ENCODE data around the gene RARA. TPM values are rescaled to one million over a fixed set of nuclear protein-coding genes. Genes with fewer than 3 reads are reported as not detected.
A peak's percentile ranks its signal among the peaks of the same experiment; 100 is the strongest.

RARA gene
- polyA plus RNA-seq, 3 donors: 14.9 to 63.9 (median 29.4) TPM

DNA sequence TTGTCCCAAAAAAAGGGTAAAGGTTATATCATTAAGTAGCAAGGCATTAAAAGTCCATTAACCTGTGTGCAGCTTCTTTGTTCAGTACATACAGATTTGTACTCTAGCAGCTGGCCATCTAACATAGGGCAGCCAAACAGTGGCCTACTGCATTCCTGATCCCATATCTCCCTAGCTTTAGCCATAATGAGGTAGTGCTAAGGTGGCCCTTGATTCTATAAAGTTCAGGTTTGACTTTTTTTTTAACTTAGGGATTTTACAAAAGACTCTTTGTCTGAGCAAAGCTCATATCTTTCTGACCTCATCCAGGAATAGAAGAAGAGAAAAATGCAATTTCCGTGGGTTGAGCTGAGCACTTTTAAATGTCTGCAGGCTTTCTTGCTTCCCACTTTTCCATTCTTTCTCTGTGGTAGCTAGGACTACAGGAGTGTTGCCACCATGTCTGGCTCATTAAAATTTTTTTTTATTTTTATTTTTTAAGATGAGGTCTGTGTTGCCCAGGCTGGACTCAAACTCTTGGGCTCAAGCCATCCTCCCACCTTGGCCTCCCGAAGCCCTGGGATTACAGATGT, 40.8 kb upstream of the RARA start:
- H3K36me3 ChIP-seq (replicated peaks in 1 of 2; ENCODE audit: control insufficient read depth in 1 of 2, insufficient read depth in 2 of 2, low read length in 2 of 2): peaks cover 64 to 94% of the 10 kb centered on the region in 2 donors

DNA sequence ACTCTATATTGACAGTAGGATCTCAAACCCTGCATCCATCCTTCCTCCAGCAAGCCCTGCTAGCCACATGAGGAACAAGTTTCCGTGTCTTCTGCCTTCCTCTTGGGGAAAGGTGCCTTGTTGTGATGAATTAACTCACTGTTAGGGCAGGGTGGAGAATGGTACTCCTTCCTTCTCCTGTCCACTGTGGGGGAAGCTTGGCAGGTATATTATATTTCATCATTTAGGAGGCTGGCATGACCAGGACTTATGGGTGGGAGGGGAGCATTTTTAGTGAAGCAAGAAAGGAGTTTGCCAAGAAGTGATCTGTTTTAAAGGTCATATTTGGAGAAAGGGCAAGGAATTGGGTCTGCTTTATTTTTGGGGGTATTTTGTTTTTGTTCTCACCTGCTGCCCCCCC, 30.6 kb upstream of the RARA start:
- no peak overlapping the region for H3K4me3 Mint-ChIP-seq
- no peak overlapping the region for H3K9ac ChIP-seq (ENCODE audit: insufficient read depth, low read length, poor library complexity, severe bottlenecking)
- peaks cover 25 to 26% of the 10 kb centered on the region in 2 donors for H3K4me1 ChIP-seq (ENCODE audit: control insufficient read depth in 1 of 2, insufficient read depth in 2 of 2, low read length in 2 of 2)
- H3K27ac ChIP-seq (ENCODE audit: low read depth in 1 of 2, low read length in 2 of 2): no peak overlapping the region
- H3K27me3 Mint-ChIP-seq (ENCODE audit: low read depth in 3 of 3): no peaks in the 10 kb centered on the region
- intact Hi-C loops (cut with micrococcal nuclease): no loop called here
- TF ChIP-seq, protein P1, sequence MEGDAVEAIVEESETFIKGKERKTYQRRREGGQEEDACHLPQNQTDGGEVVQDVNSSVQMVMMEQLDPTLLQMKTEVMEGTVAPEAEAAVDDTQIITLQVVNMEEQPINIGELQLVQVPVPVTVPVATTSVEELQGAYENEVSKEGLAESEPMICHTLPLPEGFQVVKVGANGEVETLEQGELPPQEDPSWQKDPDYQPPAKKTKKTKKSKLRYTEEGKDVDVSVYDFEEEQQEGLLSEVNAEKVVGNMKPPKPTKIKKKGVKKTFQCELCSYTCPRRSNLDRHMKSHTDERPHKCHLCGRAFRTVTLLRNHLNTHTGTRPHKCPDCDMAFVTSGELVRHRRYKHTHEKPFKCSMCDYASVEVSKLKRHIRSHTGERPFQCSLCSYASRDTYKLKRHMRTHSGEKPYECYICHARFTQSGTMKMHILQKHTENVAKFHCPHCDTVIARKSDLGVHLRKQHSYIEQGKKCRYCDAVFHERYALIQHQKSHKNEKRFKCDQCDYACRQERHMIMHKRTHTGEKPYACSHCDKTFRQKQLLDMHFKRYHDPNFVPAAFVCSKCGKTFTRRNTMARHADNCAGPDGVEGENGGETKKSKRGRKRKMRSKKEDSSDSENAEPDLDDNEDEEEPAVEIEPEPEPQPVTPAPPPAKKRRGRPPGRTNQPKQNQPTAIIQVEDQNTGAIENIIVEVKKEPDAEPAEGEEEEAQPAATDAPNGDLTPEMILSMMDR (IDR thresholded peaks at IDR 0.05): no peak
- H3K36me3 ChIP-seq (replicated peaks in 1 of 2; ENCODE audit: control insufficient read depth in 1 of 2, insufficient read depth in 2 of 2, low read length in 2 of 2): peaks cover 63 to 74% of the 10 kb centered on the region in 2 donors
- no peaks in the 10 kb centered on the region for H3K9me3 ChIP-seq (replicated peaks in 1 of 2; ENCODE audit: control insufficient read depth in 1 of 2, insufficient read depth in 1 of 2, low read length in 2 of 2)
- no peaks in the 10 kb centered on the region for H3K79me2 ChIP-seq (ENCODE audit: insufficient read depth, low read length)
- no peak overlapping the region for H3K4me3 ChIP-seq (replicated peaks in 1 of 3; ENCODE audit: low read depth in 2 of 3, low read length in 3 of 3)
- H2AFZ ChIP-seq (ENCODE audit: insufficient read depth, low read depth, low read length, poor library complexity, severe bottlenecking): no peak overlapping the region
- no peaks in the 10 kb centered on the region for H3K27me3 ChIP-seq (ENCODE audit: control insufficient read depth in 2 of 2, insufficient read depth in 2 of 2, low read length in 2 of 2)
- peaks cover 60 to 77% of the 10 kb centered on the region in 2 donors for H3K36me3 Mint-ChIP-seq
- no peaks in the 10 kb centered on the region for H4K20me1 ChIP-seq (ENCODE audit: insufficient read depth, low read length)
- H3K27ac Mint-ChIP-seq: peak overlapping the region in 2 of 7 donors; percentile 29 to 68
- WGBS (ENCODE audit: insufficient coverage): no CpG with 5 or more reads among the region's 1 CpG
- peaks cover 15% of the 10 kb centered on the region for H3K4me1 Mint-ChIP-seq
- H3K9me3 Mint-ChIP-seq: no peaks in the 10 kb centered on the region
- H3K4me2 ChIP-seq (replicated peaks; ENCODE audit: extremely low read depth, low read length, poor library complexity, severe bottlenecking): no peak overlapping the region
- no peak for DNase-seq

More for the DNA sequence above, 40.8 kb upstream of the RARA start:
- no peaks in the 10 kb centered on the region for H3K27me3 ChIP-seq (ENCODE audit: control insufficient read depth in 2 of 2, insufficient read depth in 2 of 2, low read length in 2 of 2)
- H3K4me3 Mint-ChIP-seq: no peak overlapping the region
- H3K79me2 ChIP-seq (ENCODE audit: insufficient read depth, low read length): no peaks in the 10 kb centered on the region
- intact Hi-C loops (cut with micrococcal nuclease): loop anchor here in 1 of 2 donors (5.0 kb wide), 1 partner anchor 36 kb away; no protein-coding TSS in a partner anchor
- WGBS (ENCODE audit: insufficient coverage): no CpG with 5 or more reads among the region's 2 CpGs
- no peak for DNase-seq
- no peaks in the 10 kb centered on the region for H3K9me3 ChIP-seq (replicated peaks in 1 of 2; ENCODE audit: control insufficient read depth in 1 of 2, insufficient read depth in 1 of 2, low read length in 2 of 2)
- peaks cover 1% of the 10 kb centered on the region for H3K4me1 Mint-ChIP-seq
- H3K27ac Mint-ChIP-seq: peak overlapping the region in 1 of 7 donors; percentile 14
- no peak overlapping the region for H3K4me2 ChIP-seq (replicated peaks; ENCODE audit: extremely low read depth, low read length, poor library complexity, severe bottlenecking)
- no peak overlapping the region for H2AFZ ChIP-seq (ENCODE audit: insufficient read depth, low read depth, low read length, poor library complexity, severe bottlenecking)
- H3K9me3 Mint-ChIP-seq: no peaks in the 10 kb centered on the region
- no peak overlapping the region for H3K9ac ChIP-seq (ENCODE audit: insufficient read depth, low read length, poor library complexity, severe bottlenecking)
- H4K20me1 ChIP-seq (ENCODE audit: insufficient read depth, low read length): peaks cover 16% of the 10 kb centered on the region
- H3K27me3 Mint-ChIP-seq (ENCODE audit: low read depth in 3 of 3): peaks cover 0 to 3% (median 0%) of the 10 kb centered on the region in 3 donors
- peaks cover 31 to 50% of the 10 kb centered on the region in 2 donors for H3K36me3 Mint-ChIP-seq
- TF ChIP-seq, protein P1 (IDR thresholded peaks at IDR 0.05): no peak
- H3K4me1 ChIP-seq (ENCODE audit: control insufficient read depth in 1 of 2, insufficient read depth in 2 of 2, low read length in 2 of 2): no peaks in the 10 kb centered on the region
- no peak overlapping the region for H3K4me3 ChIP-seq (replicated peaks in 1 of 3; ENCODE audit: low read depth in 2 of 3, low read length in 3 of 3)
- H3K27ac ChIP-seq (ENCODE audit: low read depth in 1 of 2, low read length in 2 of 2): no peak overlapping the region

Data from CD14-positive monocyte (primary cell).